NOMO-1 treated with DMSO at 0.1 percent for 48 hours (cell line): ENCODE measurements around the gene JAZF1.

Source experiments
- DNase-seq: peaks from one replicate; lab custom pipeline; 2025; ENCODE audit not compliant: unreplicated experiment; lab: John Stamatoyannopoulos, UW

The JAZF1 gene

GRCh38 chr7:27795977-27796376, 384.6 kb downstream of the JAZF1 start:
- DNase-seq, result no peak

- no peak for DNase-seq
Measured at GRCh38 chr7:27793780-27794179, 386.8 kb downstream of the JAZF1 start.

GRCh38 chr7:27788437-27788836, 392.2 kb downstream of the JAZF1 start:
- DNase-seq, result no peak

- DNase-seq, result peak; percentile 32
Measured at GRCh38 chr7:27784399-27785053, 396.1 kb downstream of the JAZF1 start.

GRCh38 chr7:27782849-27783248, 397.7 kb downstream of the JAZF1 start:
- DNase-seq, result no peak

GRCh38 chr7:27781188-27781587, 399.4 kb downstream of the JAZF1 start:
- DNase-seq, result no peak
